H1 (cell line): ENCODE measurements around the gene RAB3GAP1. TPM values are rescaled to one million over a fixed set of nuclear protein-coding genes. Genes with fewer than 3 reads are reported as not detected.

Experiments
- CTCF ChIA-PET: fragments of 300-600 bp; sonication (Branson Sonifier 250); formaldehyde crosslinking; loops from one replicate; lab custom pipeline; 2021; ENCODE audit not compliant: partially characterized antibody; lab: Charles Lee
- POLR2A ChIA-PET: fragments of 300-600 bp; sonication (Branson Sonifier 250); formaldehyde crosslinking; loops from one replicate; lab custom pipeline; 2021; ENCODE audit warnings: inconsistent platforms; ENCODE audit not compliant: partially characterized antibody; lab: Charles Lee
- DNase-seq, 2 experiments: peaks; one replicate each; pipeline versions ENCODE4 v3.0.0 to v3.0.0-alpha.2; 2010 to 2022; ENCODE audit warnings: low spot score in 2 of 2, low read depth in 1 of 2, mixed read lengths in 1 of 2
- FAIRE-seq: peaks from 2 replicates; lab custom pipeline; 2011; peaks lifted over from hg19 to GRCh38; lab: Jason Lieb, UNC
- H2AFZ ChIP-seq: 2 replicates; pipeline ENCODE4 v1.8.1; 2012; ENCODE audit warnings: low read length, inconsistent platforms
- H2AK5ac ChIP-seq: 2 replicates; pipeline ENCODE4 v1.6.1; 2013; ENCODE audit warnings: low read depth, low read length
- H2BK120ac ChIP-seq: replicated peaks from 2 replicates; pipeline ENCODE3; 2013; ENCODE audit warnings: low read depth, low read length, inconsistent platforms
- H2BK12ac ChIP-seq: 2 replicates; pipeline ENCODE4 v1.6.1; 2013; ENCODE audit warnings: low read depth, low read length
- H2BK15ac ChIP-seq: 2 replicates; pipeline ENCODE4 v1.6.1; 2013; ENCODE audit warnings: low read length
- H2BK20ac ChIP-seq: 2 replicates; pipeline ENCODE4 v1.6.1; 2013; ENCODE audit warnings: low read length
- H2BK5ac ChIP-seq: 2 replicates; pipeline ENCODE4 v1.6.1; 2013; ENCODE audit warnings: low read depth, low read length
- H3K14ac ChIP-seq: 2 replicates; pipeline ENCODE4 v1.6.1; 2013; ENCODE audit warnings: inconsistent platforms; ENCODE audit not compliant: insufficient read length
- H3K18ac ChIP-seq: 2 replicates; pipeline ENCODE4 v1.6.1; 2013; ENCODE audit warnings: low read length; ENCODE audit errors: extremely low read depth
- H3K23ac ChIP-seq: 2 replicates; pipeline ENCODE4 v1.6.1; 2013; ENCODE audit warnings: inconsistent platforms; ENCODE audit not compliant: insufficient read length
- H3K23me2 ChIP-seq: 2 replicates; pipeline ENCODE4 v1.6.1; 2013; ENCODE audit warnings: low read depth, low read length
- H3K27ac ChIP-seq: 2 replicates; pipeline ENCODE4 v1.6.1; 2011; ENCODE audit warnings: low read depth, low read length, inconsistent platforms
- H3K27me3 ChIP-seq, 4 experiments: replicated peaks in 1 of 4; 1 replicate in 1 of 4; 2 replicates in 3 of 4; pipeline versions ENCODE4 v1.6.1 to v1.8.1; 2011 to 2013; ENCODE audit warnings: low read length in 3 of 4, mild to moderate bottlenecking in 3 of 4, inconsistent platforms in 2 of 4, mixed read lengths in 2 of 4, moderate library complexity in 1 of 4; ENCODE audit not compliant: control insufficient read depth in 3 of 4, insufficient read depth in 3 of 4; ENCODE audit errors: extremely low read depth in 1 of 4
- H3K36me3 ChIP-seq, 4 experiments: 2 replicates each; pipeline versions ENCODE4 v1.6.1 to v1.8.1; 2011 to 2013; ENCODE audit warnings: mild to moderate bottlenecking in 4 of 4, low read length in 3 of 4, moderate library complexity in 2 of 4, control low read depth in 1 of 4, inconsistent platforms in 1 of 4; ENCODE audit not compliant: insufficient read depth in 4 of 4, control insufficient read depth in 2 of 4
- H3K4ac ChIP-seq: replicated peaks from 2 replicates; pipeline ENCODE3; 2013; ENCODE audit warnings: low read length, low read depth, mixed read lengths, inconsistent platforms; ENCODE audit not compliant: insufficient read length
- H3K4me1 ChIP-seq, 4 experiments: replicated peaks in 1 of 4; 1 replicate in 1 of 4; 2 replicates in 3 of 4; pipeline versions ENCODE4 v1.6.1 to v1.8.1; 2011 to 2013; ENCODE audit warnings: low read length in 3 of 4, inconsistent platforms in 2 of 4, mixed read lengths in 1 of 4; ENCODE audit not compliant: insufficient read depth in 4 of 4, control insufficient read depth in 3 of 4
- H3K4me2 ChIP-seq, 2 experiments: 2 replicates each; pipeline versions ENCODE4 v1.6.1 to v1.8.1; 2011 to 2013; ENCODE audit warnings: low read depth in 2 of 2, low read length in 2 of 2, control low read depth in 1 of 2, inconsistent platforms in 1 of 2, mild to moderate bottlenecking in 1 of 2; ENCODE audit not compliant: insufficient read depth in 1 of 2
- H3K4me3 ChIP-seq, 4 experiments: fragments of 200-600, 300-600 bp in 1 of 4; sonication (generic), shearing (Covaris generic), sonication (Bioruptor Twin) in 1 of 4; 2 replicates each; pipeline versions ENCODE4 v1.5.1 to v1.8.1; 2011 to 2016; ENCODE audit warnings: low read length in 4 of 4, low read depth in 3 of 4, control low read depth in 2 of 4, inconsistent platforms in 2 of 4, mild to moderate bottlenecking in 2 of 4, mixed read lengths in 1 of 4, moderate library complexity in 1 of 4; ENCODE audit not compliant: insufficient read depth in 2 of 4; ENCODE audit errors: extremely low read depth in 1 of 4
- H3K56ac ChIP-seq: replicated peaks from 2 replicates; pipeline ENCODE3; 2013; ENCODE audit warnings: low read depth, mild to moderate bottlenecking, mixed read lengths, low read length, inconsistent platforms; ENCODE audit not compliant: insufficient read length
- H3K79me1 ChIP-seq: 2 replicates; pipeline ENCODE4 v1.6.1; 2013; ENCODE audit warnings: low read depth, low read length, control low read depth
- H3K79me2 ChIP-seq, 2 experiments: 2 replicates each; pipeline versions ENCODE4 v1.6.1 to v1.8.1; 2012 to 2013; ENCODE audit warnings: low read length in 2 of 2, mild to moderate bottlenecking in 2 of 2, inconsistent platforms in 1 of 2; ENCODE audit not compliant: insufficient read depth in 2 of 2, control insufficient read depth in 1 of 2
- H3K9ac ChIP-seq, 4 experiments: replicated peaks in 1 of 4; 1 replicate in 1 of 4; 2 replicates in 3 of 4; pipeline versions ENCODE4 v1.6.1 to v1.8.1; 2011 to 2013; ENCODE audit warnings: low read depth in 3 of 4, low read length in 3 of 4, control low read depth in 2 of 4, mild to moderate bottlenecking in 2 of 4, moderate library complexity in 2 of 4, inconsistent platforms in 1 of 4; ENCODE audit errors: extremely low read depth in 1 of 4
- H3K9me3 ChIP-seq, 2 experiments: 2 replicates each; pipeline versions ENCODE4 v1.6.1 to v1.8.1; 2012 to 2013; ENCODE audit warnings: mild to moderate bottlenecking in 2 of 2, moderate library complexity in 2 of 2, control low read depth in 1 of 2, inconsistent platforms in 1 of 2, low read depth in 1 of 2, low read length in 1 of 2, mixed read lengths in 1 of 2; ENCODE audit not compliant: insufficient read depth in 2 of 2
- H4K20me1 ChIP-seq, 2 experiments: replicated peaks in 1 of 2; 2 replicates each; pipeline versions ENCODE3 to v1.8.1; 2011 to 2013; ENCODE audit warnings: inconsistent platforms in 2 of 2, low read length in 2 of 2, mild to moderate bottlenecking in 1 of 2; ENCODE audit not compliant: insufficient read depth in 2 of 2, control insufficient read depth in 1 of 2
- H4K5ac ChIP-seq: 2 replicates; pipeline ENCODE4 v1.6.1; 2013; ENCODE audit warnings: low read length, low read depth, mixed read lengths, inconsistent platforms; ENCODE audit not compliant: insufficient read length
- H4K8ac ChIP-seq: 2 replicates; pipeline ENCODE4 v1.8.0; 2013; ENCODE audit warnings: mild to moderate bottlenecking, moderate library complexity, low read length, inconsistent platforms; ENCODE audit not compliant: insufficient read depth; ENCODE audit errors: extremely low read depth
- H4K91ac ChIP-seq: replicated peaks from 2 replicates; pipeline ENCODE3; 2013; ENCODE audit warnings: low read length, mixed read lengths, inconsistent platforms; ENCODE audit not compliant: insufficient read length
- CHD1 ChIP-seq: IDR thresholded peaks from 2 replicates; pipeline ENCODE4 v1.6.1; 2012; ENCODE audit warnings: low read depth, low read length, improper control_type of control experiment
- EZH2 ChIP-seq: fragments of 200-600 bp; sonication (generic); IDR thresholded peaks from 2 replicates; pipeline ENCODE4 v1.7.1; 2012; ENCODE audit warnings: low read depth, mild to moderate bottlenecking, moderate library complexity, low read length, inconsistent platforms; ENCODE audit not compliant: severe bottlenecking
- JUND ChIP-seq: IDR thresholded peaks from 2 replicates; pipeline ENCODE4 v1.6.1; 2011; ENCODE audit warnings: mild to moderate bottlenecking, improper control_type of control experiment, low read length
- POLR2A ChIP-seq, 2 experiments: IDR thresholded peaks; 1 replicate in 1 of 2; 2 replicates in 1 of 2; pipeline ENCODE4 v1.6.1; 2011; ENCODE audit warnings: low read depth in 2 of 2, low read length in 2 of 2, mild to moderate bottlenecking in 2 of 2; ENCODE audit errors: control extremely low read depth in 1 of 2
- POLR2AphosphoS5 ChIP-seq: IDR thresholded peaks from 2 replicates; pipeline ENCODE4 v1.6.1; 2011; ENCODE audit warnings: low read depth, low read length
- RBBP5 ChIP-seq: IDR thresholded peaks from 2 replicates; pipeline ENCODE4 v1.7.1; 2012; ENCODE audit warnings: low read depth, mild to moderate bottlenecking, inconsistent platforms, low read length, moderate library complexity, borderline replicate concordance
- RNF2 ChIP-seq: fragments of 200-900, 300-1000 bp; sonication (generic); IDR thresholded peaks from 2 replicates; pipeline ENCODE4 v1.7.1; 2016; ENCODE audit warnings: borderline replicate concordance, low read depth, mild to moderate bottlenecking, antibody characterized with exemption, low read length; ENCODE audit not compliant: poor library complexity, severe bottlenecking; ENCODE audit errors: missing control alignments
- TAF1 ChIP-seq: IDR thresholded peaks from 2 replicates; pipeline ENCODE4 v1.6.1; 2011; ENCODE audit warnings: mild to moderate bottlenecking, low read depth, low read length
- TBP ChIP-seq: IDR thresholded peaks from 2 replicates; pipeline ENCODE4 v1.6.1; 2011; ENCODE audit warnings: low read depth, low read length, improper control_type of control experiment
- WGBS, 2 experiments: shearing (Covaris generic) in 1 of 2; methylation state at CpG; one replicate each; pipeline versions ENCODE4 v1.1.6 to v1.1.7; 2013 to 2015; ENCODE audit warnings: low lambda C conversion rate in 2 of 2, mixed read lengths in 2 of 2, inconsistent platforms in 1 of 2, low coverage in 1 of 2, missing lambda C conversion rate in 1 of 2; ENCODE audit not compliant: insufficient replicate concordance in 2 of 2, insufficient coverage in 1 of 2, insufficient read length in 1 of 2; ENCODE audit errors: extremely low coverage in 1 of 2, missing lambda C conversion rate in 1 of 2; 5-methylcytosine and 5-hydroxymethylcytosine counted together
- polyA plus RNA-seq, 7 experiments: library from polyadenylated mRNA; depleted of rRNA in 3 of 7; stranded (reverse) in 5 of 7; unstranded in 2 of 7; fragments of >200 nt in 5 of 7; fragments of 200-250 nt in 2 of 7; gene quantifications; 1 replicate in 5 of 7; 2 replicates in 1 of 7; 4 replicates in 1 of 7; pipeline versions ENCODE4 v1.2.1 to v1.2.3, GENCODE V29; 2011 to 2013; ENCODE audit warnings: missing spikeins in 2 of 7, mixed read lengths in 2 of 7
- total RNA-seq: library from RNA; stranded (reverse); fragmentation: NEBNext Ultra II Directional; extraction: Animal tissue kit (Norgen Biotek cat#: 25700); gene quantifications from 2 replicates; pipeline ENCODE4 v1.2.1, GENCODE V29; 2021
- TF ChIP-seq, protein P1 (sequence below): IDR thresholded peaks from 2 replicates; pipeline ENCODE4 v1.6.1; 2011; ENCODE audit warnings: low read depth, mild to moderate bottlenecking, low read length; ENCODE audit not compliant: insufficient read depth
- TF ChIP-seq, protein P2 (sequence below): IDR thresholded peaks from 2 replicates; pipeline ENCODE4 v1.6.1; 2011; ENCODE audit warnings: low read length, improper control_type of control experiment

Gene RAB3GAP1
- total and polyA plus RNA-seq, 2 of the 8 experiments (the other 6 are each of a cell fraction or from before 2014, with no cell fraction given): 9.8 to 28.6 TPM

DNA sequence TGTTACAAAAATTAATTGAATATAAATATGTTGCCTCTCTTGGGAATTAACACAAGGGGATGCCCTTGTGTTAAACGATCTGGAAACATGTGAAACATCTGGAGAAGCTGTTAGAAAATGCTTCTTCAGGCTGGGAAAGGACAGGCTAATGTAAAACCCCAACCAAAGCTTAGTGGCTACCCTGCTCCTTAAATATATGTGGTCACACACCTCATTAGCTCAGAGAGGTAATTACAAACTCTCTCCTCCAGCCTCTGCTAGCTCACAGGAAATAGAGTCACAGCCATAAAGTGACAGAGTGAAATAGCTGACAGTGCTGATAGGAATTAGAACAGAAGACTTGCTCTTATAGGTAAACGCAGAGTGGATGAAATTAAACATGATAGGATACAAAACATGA, 155.9 kb downstream of the RAB3GAP1 start:
- H3K4me1 ChIP-seq: peaks cover under 1 to 5% (median 3%) of the 10 kb centered on the region in 4 experiments; a peak in 5 of 7 replicates
- no peak overlapping the region for H3K14ac ChIP-seq
- no peaks in the 10 kb centered on the region for H4K20me1 ChIP-seq
- H4K91ac ChIP-seq: no peak overlapping the region
- H3K79me1 ChIP-seq: no peaks in the 10 kb centered on the region
- WGBS, 2 experiments: 84% methylated on average over 2 of the region's 2 CpGs; no CpG with 5 or more reads in 1 of the 2 experiments
- H2BK12ac ChIP-seq: no peak overlapping the region
- H3K23me2 ChIP-seq: no peaks in the 10 kb centered on the region; the same call in 1 of the 2 replicates
- H3K9me3 ChIP-seq: no peaks in the 10 kb centered on the region
- POLR2A ChIA-PET: no interaction called here
- no peak overlapping the region for H3K9ac ChIP-seq
- no peak for FAIRE-seq
- H2BK5ac ChIP-seq: no peak overlapping the region
- no peak overlapping the region for H2AK5ac ChIP-seq
- H3K4ac ChIP-seq: no peak overlapping the region
- H3K18ac ChIP-seq: no peak overlapping the region
- no peaks in the 10 kb centered on the region for H3K36me3 ChIP-seq
- no peak overlapping the region for H3K4me2 ChIP-seq
- no peak overlapping the region for H4K8ac ChIP-seq
- H2BK20ac ChIP-seq: no peak overlapping the region
- no peak overlapping the region for H3K23ac ChIP-seq
- CTCF ChIA-PET: interaction anchor here (0.6 to 0.9 kb wide), 2 partner anchors 13 to 41 kb away, joined by 3 to 4 read pairs; no protein-coding TSS in a partner anchor
- no peaks in the 10 kb centered on the region for H3K27me3 ChIP-seq
- H3K27ac ChIP-seq: no peak overlapping the region
- H3K79me2 ChIP-seq: no peaks in the 10 kb centered on the region
- no peak overlapping the region for H2BK120ac ChIP-seq
- no peak overlapping the region for H3K56ac ChIP-seq
- H4K5ac ChIP-seq: no peak overlapping the region
- H2AFZ ChIP-seq: no peak overlapping the region
- H2BK15ac ChIP-seq: no peak overlapping the region
- DNase-seq: no peak
- H3K4me3 ChIP-seq: no peak overlapping the region
- no peak for TF ChIP-seq POLR2A (IDR thresholded peaks at IDR 0.05; ENCODE audit: control extremely low read depth in 1 of 2, low read depth in 2 of 2, low read length in 2 of 2)
- TF ChIP-seq, protein P1, sequence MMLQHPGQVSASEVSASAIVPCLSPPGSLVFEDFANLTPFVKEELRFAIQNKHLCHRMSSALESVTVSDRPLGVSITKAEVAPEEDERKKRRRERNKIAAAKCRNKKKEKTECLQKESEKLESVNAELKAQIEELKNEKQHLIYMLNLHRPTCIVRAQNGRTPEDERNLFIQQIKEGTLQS: no peak
- TF ChIP-seq TBP: no peak
- TF ChIP-seq, protein P2, sequence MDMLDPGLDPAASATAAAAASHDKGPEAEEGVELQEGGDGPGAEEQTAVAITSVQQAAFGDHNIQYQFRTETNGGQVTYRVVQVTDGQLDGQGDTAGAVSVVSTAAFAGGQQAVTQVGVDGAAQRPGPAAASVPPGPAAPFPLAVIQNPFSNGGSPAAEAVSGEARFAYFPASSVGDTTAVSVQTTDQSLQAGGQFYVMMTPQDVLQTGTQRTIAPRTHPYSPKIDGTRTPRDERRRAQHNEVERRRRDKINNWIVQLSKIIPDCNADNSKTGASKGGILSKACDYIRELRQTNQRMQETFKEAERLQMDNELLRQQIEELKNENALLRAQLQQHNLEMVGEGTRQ: no peak
- no peak for TF ChIP-seq JUND
- TF ChIP-seq TAF1: no peak
- TF ChIP-seq CHD1: no peak
- TF ChIP-seq RNF2: no peak
- TF ChIP-seq POLR2AphosphoS5: no peak
- TF ChIP-seq EZH2: no peak
- TF ChIP-seq RBBP5: no peak
